GM21717 (cell line): ENCODE results near the gene RHAG.

Experiments
- ATAC-seq: cut with Tn5 transposase; IDR thresholded peaks from one replicate; pipeline ENCODE4 v1.9.1; 2021; ENCODE audit warnings: mild to moderate bottlenecking, moderate library complexity; ENCODE audit not compliant: unreplicated experiment

The RHAG gene

GRCh38 chr6:49565855-49566254, 70.8 kb downstream of the RHAG start:
- no peak for ATAC-seq

GRCh38 chr6:49565261-49565660, 71.4 kb downstream of the RHAG start:
- ATAC-seq, result no peak

DNA sequence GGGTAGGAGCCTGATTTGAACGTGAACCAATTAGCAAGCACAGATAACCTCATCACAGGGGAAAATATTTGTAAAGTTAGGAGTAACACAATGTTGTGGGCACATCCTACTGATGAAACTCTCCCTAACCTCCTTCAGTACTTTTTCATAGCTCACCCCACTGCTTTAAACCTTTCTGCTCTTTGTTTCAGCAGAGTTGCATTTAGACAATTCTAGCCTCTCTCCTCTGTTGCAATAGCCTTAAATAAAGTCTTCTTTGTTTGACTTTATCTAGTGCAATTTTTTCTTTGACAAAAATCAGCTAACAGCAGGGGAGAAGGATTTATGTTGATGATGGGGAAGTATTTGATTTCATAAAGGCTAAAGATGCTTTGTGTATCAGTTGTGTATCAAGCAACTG, 72.1 kb downstream of the RHAG start:
- no peak for ATAC-seq

DNA sequence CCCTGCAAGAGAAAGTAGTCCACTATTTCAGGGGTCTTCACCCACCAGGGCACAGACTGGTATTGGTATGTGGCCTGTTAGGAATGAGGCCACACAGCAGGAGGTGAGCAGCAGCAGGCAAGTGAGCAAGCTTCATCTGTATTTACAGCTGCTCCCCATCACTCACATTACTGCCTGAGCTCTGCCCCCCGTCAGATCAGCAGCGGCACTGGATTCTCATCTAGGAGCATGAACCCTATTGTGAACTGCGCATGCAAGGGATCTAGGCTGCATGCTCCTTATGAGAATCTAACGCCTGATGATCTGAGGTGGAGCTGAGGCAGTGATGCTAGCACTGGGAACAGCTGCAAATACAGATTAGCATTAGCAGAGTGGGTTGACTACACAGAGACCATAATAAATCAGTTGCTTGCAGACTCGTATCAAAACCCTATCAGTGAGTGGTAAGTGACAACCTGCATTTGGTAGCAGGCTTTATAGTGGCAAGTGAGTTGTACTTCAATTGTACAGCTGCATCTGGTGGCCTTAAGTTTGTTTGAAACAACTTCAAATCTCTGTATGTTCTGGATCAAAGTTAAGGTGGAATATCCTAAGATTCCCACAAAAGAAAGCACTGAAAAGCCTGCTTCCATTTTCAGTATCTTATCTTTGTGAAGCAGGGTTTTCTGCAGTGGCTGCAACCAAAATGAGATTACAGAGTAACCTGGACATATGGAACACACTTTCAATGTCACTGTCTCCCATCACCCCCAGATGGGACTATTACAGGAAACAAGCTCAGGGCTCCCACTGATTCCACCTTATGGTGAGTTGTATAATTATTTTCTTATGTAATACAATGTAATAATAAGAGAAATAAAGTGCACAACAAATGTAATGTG, 73.4 kb downstream of the RHAG start:
- no peak for ATAC-seq

- no peak for ATAC-seq
Observed at GRCh38 chr6:49558238-49558637, 78.4 kb downstream of the RHAG start.

- no peak for ATAC-seq
Observed at GRCh38 chr6:49557177-49557576, 79.5 kb downstream of the RHAG start.

GRCh38 chr6:49556429-49556837, 80.2 kb downstream of the RHAG start:
- ATAC-seq, result no peak

DNA sequence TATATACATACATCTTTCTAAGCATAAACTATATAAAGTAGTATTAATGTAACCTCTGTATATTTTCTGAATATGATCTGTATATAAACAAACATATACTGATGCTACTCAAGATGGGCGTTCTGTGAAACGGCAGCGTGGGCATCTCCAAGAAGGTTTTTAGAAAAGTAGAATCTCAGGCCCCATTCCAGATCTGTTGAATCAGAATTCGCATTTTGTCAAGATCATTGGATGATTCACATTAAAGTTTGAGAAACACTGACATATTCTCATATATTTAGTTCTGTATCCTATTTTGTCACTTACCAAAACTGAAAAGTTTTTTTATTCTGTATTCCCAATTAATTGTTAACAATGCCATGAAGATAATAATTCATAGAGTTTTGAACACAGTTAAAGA, 80.7 kb downstream of the RHAG start:
- no peak for ATAC-seq
